GM10266 (cell line): ENCODE data around the gene GRIK4.

ENCODE experiments used
- DNase-seq: peaks from one replicate; pipeline ENCODE4 v3.0.0; 2012; ENCODE audit errors: extremely low spot score
- TF ChIP-seq, protein P1 (sequence below): IDR thresholded peaks from 2 replicates; pipeline ENCODE4 v1.5.1; 2012; ENCODE audit warnings: mild to moderate bottlenecking, low read depth; ENCODE audit not compliant: control insufficient read depth, insufficient read depth; ENCODE audit errors: missing control alignments

GRIK4 gene

GRCh38 chr11:120977266-120978137, 466.0 kb downstream of the GRIK4 start:
- DNase-seq = no peak
- TF ChIP-seq, protein P1, sequence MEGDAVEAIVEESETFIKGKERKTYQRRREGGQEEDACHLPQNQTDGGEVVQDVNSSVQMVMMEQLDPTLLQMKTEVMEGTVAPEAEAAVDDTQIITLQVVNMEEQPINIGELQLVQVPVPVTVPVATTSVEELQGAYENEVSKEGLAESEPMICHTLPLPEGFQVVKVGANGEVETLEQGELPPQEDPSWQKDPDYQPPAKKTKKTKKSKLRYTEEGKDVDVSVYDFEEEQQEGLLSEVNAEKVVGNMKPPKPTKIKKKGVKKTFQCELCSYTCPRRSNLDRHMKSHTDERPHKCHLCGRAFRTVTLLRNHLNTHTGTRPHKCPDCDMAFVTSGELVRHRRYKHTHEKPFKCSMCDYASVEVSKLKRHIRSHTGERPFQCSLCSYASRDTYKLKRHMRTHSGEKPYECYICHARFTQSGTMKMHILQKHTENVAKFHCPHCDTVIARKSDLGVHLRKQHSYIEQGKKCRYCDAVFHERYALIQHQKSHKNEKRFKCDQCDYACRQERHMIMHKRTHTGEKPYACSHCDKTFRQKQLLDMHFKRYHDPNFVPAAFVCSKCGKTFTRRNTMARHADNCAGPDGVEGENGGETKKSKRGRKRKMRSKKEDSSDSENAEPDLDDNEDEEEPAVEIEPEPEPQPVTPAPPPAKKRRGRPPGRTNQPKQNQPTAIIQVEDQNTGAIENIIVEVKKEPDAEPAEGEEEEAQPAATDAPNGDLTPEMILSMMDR = no peak

DNA sequence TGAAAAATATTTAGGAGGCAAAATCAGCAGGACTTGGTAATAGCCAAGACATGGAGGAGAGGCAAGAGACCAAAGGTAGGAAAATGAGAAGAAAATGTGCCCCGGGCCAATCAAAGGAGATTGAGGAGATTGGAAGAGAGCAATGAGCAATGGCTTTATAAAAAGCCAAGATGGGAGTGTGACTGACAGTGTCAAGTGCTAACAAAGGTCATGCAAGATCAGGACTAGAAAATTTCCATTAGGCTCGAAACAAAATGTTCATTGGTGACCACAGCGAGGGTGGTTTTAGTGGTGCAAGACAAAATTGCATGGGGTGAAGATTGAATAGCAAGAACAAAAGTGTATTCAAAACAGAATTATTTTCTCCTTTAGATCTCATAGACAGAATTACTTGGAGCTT, 467.2 kb downstream of the GRIK4 start:
- TF ChIP-seq, protein P1 = no peak
- no peak for DNase-seq

DNA sequence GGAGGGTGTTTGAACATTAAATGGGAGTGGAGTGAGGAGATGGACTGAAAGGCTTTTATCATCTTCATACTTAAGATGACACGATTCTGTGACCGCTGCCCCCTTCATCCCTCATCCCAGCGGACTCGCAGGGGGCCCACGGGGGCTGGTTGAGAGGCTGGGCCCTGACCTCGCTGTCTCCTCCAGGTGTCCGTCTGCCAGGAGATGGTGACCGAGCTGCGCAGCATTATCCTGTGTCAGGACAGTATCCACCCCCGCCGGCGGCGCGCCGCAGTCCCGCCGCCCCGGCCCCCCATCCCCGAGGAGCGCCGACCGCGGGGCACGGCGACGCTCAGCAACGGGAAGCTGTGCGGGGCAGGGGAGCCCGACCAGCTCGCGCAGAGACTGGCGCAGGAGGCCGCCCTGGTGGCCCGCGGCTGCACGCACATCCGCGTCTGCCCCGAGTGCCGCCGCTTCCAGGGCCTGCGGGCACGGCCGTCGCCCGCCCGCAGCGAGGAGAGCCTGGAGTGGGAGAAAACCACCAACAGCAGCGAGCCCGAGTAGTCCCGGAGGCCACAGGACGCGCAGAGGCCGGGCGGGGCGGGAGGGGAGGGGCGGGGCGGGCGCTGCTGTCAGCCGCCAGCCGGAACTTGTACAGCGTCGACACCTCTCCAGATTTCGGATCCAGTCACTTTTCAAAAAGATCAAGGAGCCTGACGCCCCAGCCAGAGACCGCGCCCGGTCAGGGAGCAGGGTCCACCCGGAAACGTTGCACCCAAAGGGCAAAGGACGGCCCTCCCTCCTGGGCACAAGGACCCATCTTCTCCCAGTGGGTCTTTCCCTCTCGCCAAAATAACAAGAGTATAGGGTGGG, 474.4 kb downstream of the GRIK4 start:
- DNase-seq = peak; percentile 42
- TF ChIP-seq, protein P1 = peak; percentile 18

DNA sequence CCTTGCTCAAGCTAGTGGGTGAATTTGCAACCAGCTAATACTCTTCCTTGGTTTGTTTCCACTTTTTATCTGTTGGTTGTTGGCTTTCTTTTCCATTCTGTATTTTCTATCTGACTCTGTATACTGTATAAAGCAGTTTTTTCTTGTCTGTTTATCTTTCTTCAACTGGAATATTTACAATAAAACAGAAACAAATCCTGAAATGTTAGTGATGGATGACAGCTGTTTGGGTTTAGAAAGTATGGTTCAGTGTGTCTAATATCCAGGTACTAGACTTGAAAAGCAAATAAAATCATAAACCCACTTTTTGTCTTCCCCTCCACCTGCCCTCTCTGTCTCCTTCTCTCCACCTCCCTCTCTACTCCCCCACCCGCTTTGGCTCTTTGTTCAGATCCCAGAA, 477.1 kb downstream of the GRIK4 start:
- TF ChIP-seq, protein P1 = no peak
- DNase-seq = no peak

GRCh38 chr11:120991830-120992686, 480.5 kb downstream of the GRIK4 start:
- TF ChIP-seq, protein P1 = no peak
- no peak for DNase-seq

DNA sequence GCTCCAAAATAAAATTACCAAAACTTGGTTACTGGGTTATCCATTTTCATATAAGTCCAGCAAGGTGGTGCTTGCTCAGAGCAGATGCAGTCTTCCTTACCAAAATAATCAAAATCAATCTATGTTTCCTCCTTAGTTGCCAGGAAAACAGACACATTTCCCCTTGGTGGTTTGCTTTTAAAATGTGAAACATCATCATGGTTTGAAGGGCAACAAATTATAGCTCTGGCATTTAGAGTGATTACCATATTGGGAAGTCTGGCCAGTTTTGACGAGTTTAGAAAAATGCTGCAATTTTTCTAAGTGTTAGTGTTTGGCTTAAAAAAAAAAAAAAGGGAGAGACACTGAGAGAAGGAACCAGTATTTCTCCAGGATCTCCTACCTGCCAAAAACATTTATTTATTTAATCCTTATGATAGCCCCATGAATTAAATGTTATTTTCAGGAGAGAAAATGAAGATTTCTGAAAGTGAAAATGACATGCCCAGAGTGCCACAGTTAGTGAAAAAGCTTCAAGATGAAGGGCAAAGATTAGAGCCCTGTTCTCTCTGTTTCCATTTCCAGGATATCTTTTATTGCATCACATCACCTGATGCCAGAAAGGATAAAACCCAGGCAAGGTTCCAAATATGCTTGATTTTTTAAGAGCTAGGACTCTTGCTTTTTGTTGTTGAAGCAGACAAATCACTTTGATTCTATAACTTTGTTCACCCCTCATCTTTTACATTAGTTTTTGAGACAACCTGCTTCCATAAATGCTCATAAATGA, 482.7 kb downstream of the GRIK4 start:
- DNase-seq = no peak
- TF ChIP-seq, protein P1 = no peak
